Stimulated activated CD8-positive, alpha-beta memory T cell treated with anti-CD3 and anti-CD28 coated beads, Interleukin-2, amount 100 ng/mL, for 1 hour (primary cell): Measurements from ENCODE around the gene SYNE3.
"Not testable (repeated sequence)": the region's sequence is repeated elsewhere in the genome, so short reads cannot be mapped to it uniquely, and the experiment has no call there.

Experiments
- DNase-seq, 2 donors: peaks; one replicate each; pipeline ENCODE4 v3.0.0-alpha.2; 2020; ENCODE audit warnings: low read depth in 2 of 2

The SYNE3 gene

DNA sequence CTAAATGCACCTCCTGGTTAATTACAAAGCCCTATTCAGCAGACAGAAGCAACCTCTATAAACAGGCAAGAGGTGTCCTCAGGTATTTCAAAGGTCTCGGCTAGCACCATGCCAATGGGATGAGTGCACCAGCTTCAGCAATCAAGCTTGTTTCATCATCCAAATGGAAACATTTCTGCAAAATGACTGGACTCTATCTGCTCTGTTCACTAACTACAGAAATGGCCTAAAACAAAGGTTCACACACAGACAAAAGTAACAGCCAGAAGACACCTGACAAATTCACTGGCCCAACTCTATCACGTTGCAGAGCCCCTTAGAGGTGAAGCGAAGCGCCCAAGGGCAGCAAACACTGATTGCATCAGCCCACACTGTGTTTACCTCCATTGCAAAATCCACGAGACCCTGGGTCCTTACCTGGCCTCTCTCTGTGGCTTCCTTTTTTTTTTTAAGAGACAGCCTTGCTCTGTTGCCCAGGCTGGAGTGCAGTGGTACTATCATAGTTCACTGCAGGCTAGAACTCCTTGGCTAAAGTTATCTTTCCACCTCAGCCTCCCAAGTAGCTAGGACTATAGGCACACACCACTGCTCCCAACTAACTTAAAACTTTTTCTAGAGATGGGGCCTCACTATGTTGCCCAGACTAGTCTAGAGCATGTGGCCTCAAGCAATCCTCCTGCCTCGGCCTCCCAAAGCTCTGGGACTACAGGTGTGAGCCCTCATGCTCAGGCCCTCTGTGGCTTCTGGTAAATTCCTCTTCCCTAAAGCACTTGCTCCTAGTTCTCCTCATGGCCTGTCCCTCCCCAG, 8.5 kb upstream of the SYNE3 start:
- DNase-seq: no peak

DNA sequence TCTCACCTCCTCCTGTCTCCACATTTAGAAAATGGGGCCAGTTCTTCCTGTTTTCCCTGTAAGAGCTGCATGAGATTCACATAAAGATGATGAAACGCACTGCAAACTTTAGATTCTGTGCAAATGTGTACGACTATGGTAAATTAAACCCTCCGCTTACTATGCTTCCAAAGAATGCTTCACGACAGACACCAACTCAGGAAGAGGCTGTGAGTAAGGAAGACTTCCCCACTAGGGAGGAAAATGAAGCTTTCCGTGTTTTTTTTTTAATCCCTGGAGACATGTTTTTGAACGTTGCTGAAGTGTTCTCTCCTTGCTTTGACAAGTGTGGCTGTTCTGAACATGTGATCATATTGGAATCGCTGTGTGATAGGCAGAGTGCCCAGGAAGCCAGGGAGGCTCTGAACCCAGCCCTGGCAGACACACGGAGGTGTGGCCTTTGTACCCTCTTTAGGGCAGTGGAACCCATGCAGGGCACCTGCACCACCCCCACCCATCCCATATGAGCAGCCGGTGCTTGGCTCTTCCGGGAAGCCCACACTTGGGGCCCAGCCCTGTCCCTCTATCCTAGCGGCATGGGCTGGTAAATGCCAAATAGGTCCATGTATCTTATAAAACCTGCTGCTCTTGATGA, 7.5 kb upstream of the SYNE3 start:
- DNase-seq: no peak

GRCh38 chr14:95523051-95523814, 6.8 kb upstream of the SYNE3 start:
- DNase-seq: no peak

DNA sequence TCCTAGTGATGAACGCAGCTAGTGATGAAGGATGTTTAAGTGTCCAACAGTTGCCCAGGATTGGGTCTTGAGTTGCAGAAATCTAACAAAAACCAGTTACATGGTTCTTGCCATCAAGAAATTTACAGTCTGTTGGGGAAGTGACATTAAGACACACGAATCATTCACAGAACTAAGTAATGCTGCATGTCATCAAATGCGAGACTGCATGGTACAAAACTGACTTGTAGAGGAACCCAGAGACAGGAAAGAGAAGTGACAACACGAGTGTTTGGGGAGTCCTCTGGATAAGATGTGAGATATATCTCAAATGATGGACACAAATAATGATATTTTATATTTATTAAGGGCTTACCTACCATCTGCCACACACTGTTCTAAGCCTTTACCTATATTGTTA, 6.1 kb upstream of the SYNE3 start:
- no peak for DNase-seq

GRCh38 chr14:95522116-95522515, 5.7 kb upstream of the SYNE3 start:
- DNase-seq: no peak

- DNase-seq: no peak
These were observed 4.6 kb upstream of the SYNE3 start for GRCh38 chr14:95521001-95521400.

GRCh38 chr14:95520346-95520745, 3.9 kb upstream of the SYNE3 start:
- no peak for DNase-seq

DNA sequence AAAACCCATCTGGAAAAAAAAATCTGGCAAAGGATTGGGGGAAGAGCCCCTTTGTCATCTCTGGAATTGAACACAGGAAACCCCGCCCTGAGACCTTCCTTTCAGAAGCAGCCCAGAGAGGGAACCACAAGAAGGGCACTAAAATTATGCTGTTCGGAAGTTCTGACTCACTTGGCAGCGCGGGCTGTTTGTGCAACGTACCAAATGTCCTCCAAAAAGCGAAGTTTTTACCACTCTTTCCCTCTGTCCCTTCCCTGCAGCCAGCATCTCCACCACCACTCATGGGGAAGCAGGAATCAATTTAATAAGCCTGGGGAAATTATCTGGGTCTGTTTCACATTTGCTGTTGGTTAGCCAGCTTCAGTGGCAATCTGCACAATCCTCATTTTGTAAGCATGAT, 3.2 kb upstream of the SYNE3 start:
- DNase-seq: peak; percentile 43 to 55

DNA sequence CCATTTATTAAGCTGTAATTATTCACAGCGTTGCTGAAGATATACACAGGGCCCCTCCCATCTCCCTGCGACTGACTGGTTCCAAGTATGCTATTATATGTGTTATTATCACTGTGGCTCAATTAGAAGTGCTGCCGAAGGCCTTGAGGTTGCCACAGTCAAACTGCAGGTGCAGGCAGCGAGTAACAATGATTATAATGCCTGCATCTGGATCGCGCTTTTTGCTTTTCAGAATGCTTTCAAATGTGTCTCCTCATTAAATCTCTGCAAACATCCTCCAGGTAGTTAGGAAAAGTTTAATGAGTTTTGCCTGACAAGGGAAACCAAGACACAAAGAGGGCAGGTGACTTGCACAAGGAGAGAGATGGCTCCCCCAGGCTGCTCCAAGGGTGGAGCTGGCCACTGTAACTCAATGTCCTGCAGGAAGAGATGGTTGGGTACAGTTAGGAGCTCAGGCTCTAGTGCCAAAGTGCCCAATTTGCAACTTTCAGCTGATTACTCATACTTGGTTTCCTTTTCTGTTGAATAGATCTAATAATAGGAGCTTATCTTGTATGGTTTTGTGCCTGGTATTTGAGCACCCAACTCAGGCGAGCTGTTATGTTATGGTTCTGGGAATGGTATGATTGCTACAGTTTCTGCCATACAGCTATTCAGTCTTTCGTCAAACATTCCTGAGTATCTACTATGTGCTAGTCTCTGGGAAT, 1.7 kb upstream of the SYNE3 start:
- no peak for DNase-seq

GRCh38 chr14:95515596-95516552, 576 bp downstream of the SYNE3 start:
- DNase-seq: peak; percentile 62 to 75

GRCh38 chr14:95515080-95515489, 1.4 kb downstream of the SYNE3 start:
- no peak for DNase-seq

DNA sequence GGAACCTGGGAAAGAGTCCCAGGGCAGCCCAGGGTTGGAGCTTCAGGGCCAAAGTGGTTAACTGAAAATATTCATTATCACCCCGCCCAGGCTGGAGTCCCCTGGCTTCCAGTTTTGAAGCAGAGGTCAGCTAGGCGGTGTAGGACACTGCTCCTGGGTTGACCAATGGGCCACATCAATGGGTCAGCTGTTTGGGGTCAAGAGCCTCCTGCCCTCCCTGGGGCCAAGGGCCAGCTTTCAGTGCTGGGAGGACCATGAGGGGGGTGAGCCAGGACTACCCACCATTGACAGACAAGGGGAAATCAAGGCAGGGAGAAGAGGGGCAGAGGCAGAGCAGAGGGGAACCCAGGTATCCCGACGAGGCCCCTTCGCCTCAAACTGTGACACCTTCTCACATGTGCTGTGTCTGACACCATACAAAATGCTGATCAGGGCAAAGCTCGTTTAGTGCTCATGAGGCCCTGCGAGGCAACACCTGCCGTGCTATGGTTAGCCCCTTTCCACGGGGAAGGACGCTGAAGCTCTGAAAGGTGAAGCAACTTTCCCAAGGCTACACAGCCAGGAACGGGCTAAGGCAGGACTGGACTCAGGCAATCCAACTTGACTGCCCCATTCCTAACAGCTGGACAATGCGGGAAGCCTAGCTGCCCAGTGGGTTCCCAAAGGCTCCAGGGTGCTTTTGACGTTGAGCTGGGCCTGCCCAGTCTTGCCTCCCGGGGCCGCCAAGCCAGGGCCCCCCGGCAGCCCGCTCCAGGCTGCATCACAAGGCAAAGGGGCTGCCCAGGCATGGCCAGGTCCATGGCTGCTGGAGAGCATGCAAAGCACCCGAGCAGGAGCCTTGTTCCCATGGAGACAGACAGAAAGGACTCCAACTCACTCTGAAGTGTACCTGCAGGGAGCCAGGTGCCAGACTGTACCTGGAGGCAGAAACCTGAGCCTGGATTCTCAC, 2.0 kb downstream of the SYNE3 start:
- DNase-seq: no peak

GRCh38 chr14:95513291-95513690, 3.2 kb downstream of the SYNE3 start:
- no peak for DNase-seq

GRCh38 chr14:95511687-95512086, 4.8 kb downstream of the SYNE3 start:
- DNase-seq: no peak

- no peak for DNase-seq
These were observed 5.6 kb downstream of the SYNE3 start for GRCh38 chr14:95510804-95511203.

DNA sequence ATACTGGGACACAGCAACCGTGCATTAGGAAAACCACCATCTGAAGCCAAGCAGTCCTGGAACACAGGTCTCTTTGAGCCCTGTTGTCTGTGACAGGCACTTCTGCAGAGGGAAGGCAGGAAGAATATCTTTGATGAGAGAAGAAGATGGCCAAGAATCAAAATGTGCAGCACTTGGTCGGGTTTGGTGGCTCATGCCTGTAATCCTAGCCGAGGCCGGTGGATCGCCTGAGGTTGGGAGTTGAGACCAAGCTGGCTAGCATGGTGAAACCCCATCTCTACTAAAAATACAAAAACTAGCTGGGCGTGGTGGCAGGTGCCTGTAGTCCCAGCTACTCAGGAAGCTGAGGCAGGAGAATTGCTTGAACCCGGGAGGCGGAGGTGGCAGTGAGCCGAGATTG, 6.1 kb downstream of the SYNE3 start:
- DNase-seq: not testable (repeated sequence)

DNA sequence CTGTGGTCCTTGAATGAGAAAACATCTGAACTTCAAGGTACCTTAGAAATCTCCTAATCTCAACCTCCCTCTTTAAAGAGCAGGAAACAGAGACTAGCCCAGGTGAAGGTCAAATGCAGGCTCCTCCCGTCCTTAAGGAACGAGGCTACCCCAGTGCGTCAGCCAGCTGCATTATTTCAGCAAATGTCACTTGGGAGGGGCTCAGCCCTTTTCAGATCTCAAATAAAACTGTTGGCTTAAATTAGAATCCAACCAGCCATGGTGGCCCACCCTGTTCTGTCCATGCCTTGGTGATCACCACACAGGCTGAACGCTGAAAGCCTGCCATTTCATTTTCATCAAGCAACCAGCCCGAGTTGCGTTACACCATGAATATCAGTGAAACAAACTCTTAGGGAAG, 7.0 kb downstream of the SYNE3 start:
- DNase-seq: no peak

- no peak for DNase-seq
These were observed 8.1 kb downstream of the SYNE3 start for GRCh38 chr14:95508377-95508776.

DNA sequence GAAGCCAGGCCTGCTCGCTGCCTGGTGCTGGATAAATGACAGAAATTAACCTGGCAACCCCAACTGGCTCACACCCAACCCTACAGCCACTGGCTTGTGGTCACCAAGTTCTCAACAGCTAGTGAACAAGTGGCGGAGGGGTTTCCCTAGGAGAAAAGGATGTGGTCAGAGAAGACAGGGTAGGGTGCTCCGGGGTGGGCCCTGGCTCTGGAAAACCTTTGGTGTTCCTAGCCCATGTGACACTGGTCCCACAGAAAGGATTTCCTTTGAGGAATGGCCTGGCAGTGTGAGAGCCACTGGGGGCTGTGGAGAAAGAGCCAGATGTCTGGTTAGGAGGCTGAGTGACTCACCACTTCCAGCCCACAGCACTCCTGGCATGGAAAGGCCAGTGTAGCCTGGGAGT, 8.7 kb downstream of the SYNE3 start:
- DNase-seq: no peak

GRCh38 chr14:95507174-95507573, 9.3 kb downstream of the SYNE3 start:
- no peak for DNase-seq
